RPMI7951 (cell line): ENCODE data around the gene DPYD. TPM values are rescaled to one million over a fixed set of nuclear protein-coding genes. Genes with fewer than 3 reads are reported as not detected.
A peak's percentile ranks its signal among the peaks of the same experiment; 100 is the strongest.

Source experiments
- DNase-seq: peaks from one replicate; pipeline ENCODE4 v3.0.0-alpha.2; 2012; ENCODE audit warnings: low read depth
- total RNA-seq: library from RNA; depleted of rRNA; stranded (reverse); fragments of >200 nt; shearing (Covaris generic); gene quantifications from 2 replicates; pipeline ENCODE4 v1.2.3, GENCODE V29; 2014

DPYD gene
- total RNA-seq, 1 experiment from 2014 or later, result 35.8 TPM

GRCh38 chr1:97619706-97620105, 301.1 kb downstream of the DPYD start:
- no peak for DNase-seq

- no peak for DNase-seq
Measured at GRCh38 chr1:97610748-97611147, 310.1 kb downstream of the DPYD start.

- DNase-seq, result no peak
Measured at GRCh38 chr1:97610102-97610501, 310.7 kb downstream of the DPYD start.

- no peak for DNase-seq
Measured at GRCh38 chr1:97608272-97608671, 312.6 kb downstream of the DPYD start.

GRCh38 chr1:97603776-97604175, 317.1 kb downstream of the DPYD start:
- DNase-seq, result peak; percentile 49

- no peak for DNase-seq
Measured at GRCh38 chr1:97603218-97603617, 317.6 kb downstream of the DPYD start.

- DNase-seq, result no peak
Measured at GRCh38 chr1:97599447-97599846, 321.4 kb downstream of the DPYD start.

GRCh38 chr1:97593192-97593591, 327.6 kb downstream of the DPYD start:
- DNase-seq, result peak; percentile 8

GRCh38 chr1:97588772-97589171, 332.1 kb downstream of the DPYD start:
- no peak for DNase-seq

GRCh38 chr1:97581614-97582051, 339.2 kb downstream of the DPYD start:
- peak; percentile 61 for DNase-seq

- DNase-seq, result no peak
Measured at GRCh38 chr1:97577613-97578012, 343.2 kb downstream of the DPYD start.

GRCh38 chr1:97573553-97573952, 347.3 kb downstream of the DPYD start:
- DNase-seq, result no peak

- DNase-seq, result no peak
Measured at GRCh38 chr1:97572561-97572960, 348.3 kb downstream of the DPYD start.

GRCh38 chr1:97571760-97572159, 349.1 kb downstream of the DPYD start:
- no peak for DNase-seq

GRCh38 chr1:97570691-97571090, 350.1 kb downstream of the DPYD start:
- no peak for DNase-seq

- DNase-seq, result no peak
Measured at GRCh38 chr1:97567000-97567749, 353.7 kb downstream of the DPYD start.

- DNase-seq, result no peak
Measured at GRCh38 chr1:97565886-97566285, 354.9 kb downstream of the DPYD start.

- no peak for DNase-seq
Measured at GRCh38 chr1:97563926-97564325, 356.9 kb downstream of the DPYD start.

- DNase-seq, result no peak
Measured at GRCh38 chr1:97562081-97562480, 358.8 kb downstream of the DPYD start.

- DNase-seq, result no peak
Measured at GRCh38 chr1:97560714-97561113, 360.1 kb downstream of the DPYD start.

GRCh38 chr1:97553971-97554370, 366.9 kb downstream of the DPYD start:
- DNase-seq, result no peak

GRCh38 chr1:97551113-97551512, 369.7 kb downstream of the DPYD start:
- no peak for DNase-seq

- DNase-seq, result no peak
Measured at GRCh38 chr1:97545446-97545845, 375.4 kb downstream of the DPYD start.

- DNase-seq, result no peak
Measured at GRCh38 chr1:97540346-97540888, 380.4 kb downstream of the DPYD start.
